GM19023 (cell line): Measurements from ENCODE around the gene NLGN4Y.

ENCODE experiments used
- ATAC-seq: cut with Tn5 transposase; IDR thresholded peaks from one replicate; pipeline ENCODE4 v1.9.1; 2021; ENCODE audit warnings: mild to moderate bottlenecking, moderate library complexity; ENCODE audit not compliant: unreplicated experiment

Gene NLGN4Y

GRCh38 chrY:14644157-14644952, 120.0 kb downstream of the NLGN4Y start:
- ATAC-seq = no peak

- ATAC-seq = no peak
Measured at GRCh38 chrY:14679181-14679580, 154.9 kb downstream of the NLGN4Y start.

- no peak for ATAC-seq
Measured at GRCh38 chrY:14694543-14694942, 170.2 kb downstream of the NLGN4Y start.

GRCh38 chrY:14708158-14708557, 183.8 kb downstream of the NLGN4Y start:
- no peak for ATAC-seq

- ATAC-seq = no peak
Measured at GRCh38 chrY:14741596-14741995, 217.3 kb downstream of the NLGN4Y start.

- ATAC-seq = no peak
Measured at GRCh38 chrY:14748329-14748728, 224.0 kb downstream of the NLGN4Y start.

GRCh38 chrY:14755571-14755970, 231.2 kb downstream of the NLGN4Y start:
- ATAC-seq = no peak

GRCh38 chrY:14762903-14763302, 238.6 kb downstream of the NLGN4Y start:
- no peak for ATAC-seq

GRCh38 chrY:14763600-14763999, 239.3 kb downstream of the NLGN4Y start:
- ATAC-seq = no peak

- ATAC-seq = no peak
Measured at GRCh38 chrY:14778208-14778607, 253.9 kb downstream of the NLGN4Y start.

GRCh38 chrY:14793104-14793503, 268.8 kb downstream of the NLGN4Y start:
- no peak for ATAC-seq

- no peak for ATAC-seq
Measured at GRCh38 chrY:14793674-14794073, 269.3 kb downstream of the NLGN4Y start.

- no peak for ATAC-seq
Measured at GRCh38 chrY:14798010-14798409, 273.7 kb downstream of the NLGN4Y start.

GRCh38 chrY:14801096-14801495, 276.8 kb downstream of the NLGN4Y start:
- no peak for ATAC-seq

- no peak for ATAC-seq
Measured at GRCh38 chrY:14802125-14802524, 277.8 kb downstream of the NLGN4Y start.

GRCh38 chrY:14804041-14804440, 279.7 kb downstream of the NLGN4Y start:
- ATAC-seq = no peak

- ATAC-seq = no peak
Measured at GRCh38 chrY:14818452-14818851, 294.1 kb downstream of the NLGN4Y start.

- no peak for ATAC-seq
Measured at GRCh38 chrY:14822201-14822600, 297.9 kb downstream of the NLGN4Y start.

- ATAC-seq = no peak
Measured at GRCh38 chrY:14822906-14823305, 298.6 kb downstream of the NLGN4Y start.

- no peak for ATAC-seq
Measured at GRCh38 chrY:14824583-14824982, 300.3 kb downstream of the NLGN4Y start.

GRCh38 chrY:14825728-14826127, 301.4 kb downstream of the NLGN4Y start:
- ATAC-seq = no peak

GRCh38 chrY:14828531-14828930, 304.2 kb downstream of the NLGN4Y start:
- ATAC-seq = no peak

- no peak for ATAC-seq
Measured at GRCh38 chrY:14829366-14829885, 305.1 kb downstream of the NLGN4Y start.
